ENCODE measurements around the gene FBXO11.

The FBXO11 gene

GRCh38 chr2:47771211-47771610 lies 135.1 kb downstream of the FBXO11 start (continued):
- no peak for TF ChIP-seq ZNF692 (tag by site-specific recombination; IDR thresholded peaks at IDR 0.05)

DNA sequence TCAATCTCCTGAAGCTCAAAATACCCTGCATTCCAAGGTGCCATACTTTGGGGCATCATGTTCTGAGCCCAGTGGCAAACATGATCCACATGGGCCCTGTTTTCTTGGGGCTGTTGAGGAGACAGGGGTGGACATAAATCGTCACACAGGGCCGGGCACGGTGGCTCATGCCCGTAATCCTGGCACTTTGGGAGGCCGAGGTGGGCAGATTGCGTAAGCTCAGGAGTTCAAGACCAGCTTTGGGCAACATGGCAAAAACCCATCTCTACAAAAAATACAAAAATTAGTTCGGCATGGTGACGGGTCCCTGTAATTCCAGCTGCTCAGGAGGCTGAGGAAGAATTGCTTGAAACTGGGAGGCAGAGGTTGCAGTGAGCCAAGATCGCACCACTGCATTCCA lies 137.0 kb downstream of the FBXO11 start:
- H3K4me3 ChIP-seq (ENCODE audit: low read depth, low read length), result no peak overlapping the region
- H3K9me3 ChIP-seq (ENCODE audit: control insufficient read depth, insufficient read depth, low read depth, low read length), result no peaks in the 10 kb centered on the region
- H3K27ac ChIP-seq (ENCODE audit: extremely low read depth, low read depth, low read length), result no peak overlapping the region
- H3K4me1 ChIP-seq (ENCODE audit: control insufficient read depth, insufficient read depth, low read length), result no peaks in the 10 kb centered on the region; the same call in 1 of the 2 replicates
- no peak for TF ChIP-seq ZNF707 (tag by site-specific recombination; IDR thresholded peaks at IDR 0.05)
- TF ChIP-seq ZNF169 (tag by site-specific recombination; IDR thresholded peaks at IDR 0.05), result no peak
- TF ChIP-seq ZNF654 (tag by site-specific recombination; IDR thresholded peaks at IDR 0.05; ENCODE audit: low read depth), result no peak
- TF ChIP-seq ZNF610 (tag by site-specific recombination; IDR thresholded peaks at IDR 0.05; ENCODE audit: borderline replicate concordance), result no peak
- no peak for TF ChIP-seq WT1 (tag by site-specific recombination; IDR thresholded peaks at IDR 0.05)
- no peak for TF ChIP-seq ZNF311 (tag by site-specific recombination; IDR thresholded peaks at IDR 0.05; ENCODE audit: borderline replicate concordance)
- TF ChIP-seq BCL11A (tag by site-specific recombination; IDR thresholded peaks at IDR 0.05; ENCODE audit: low read depth), result no peak
- no peak for TF ChIP-seq OSR2 (tag by site-specific recombination; IDR thresholded peaks at IDR 0.05)
- no peak for TF ChIP-seq ZNF449 (tag by site-specific recombination; IDR thresholded peaks at IDR 0.05)
- TF ChIP-seq ZNF354C (tag by site-specific recombination; IDR thresholded peaks at IDR 0.05; ENCODE audit: borderline replicate concordance, low read depth), result no peak
- TF ChIP-seq, protein P1, sequence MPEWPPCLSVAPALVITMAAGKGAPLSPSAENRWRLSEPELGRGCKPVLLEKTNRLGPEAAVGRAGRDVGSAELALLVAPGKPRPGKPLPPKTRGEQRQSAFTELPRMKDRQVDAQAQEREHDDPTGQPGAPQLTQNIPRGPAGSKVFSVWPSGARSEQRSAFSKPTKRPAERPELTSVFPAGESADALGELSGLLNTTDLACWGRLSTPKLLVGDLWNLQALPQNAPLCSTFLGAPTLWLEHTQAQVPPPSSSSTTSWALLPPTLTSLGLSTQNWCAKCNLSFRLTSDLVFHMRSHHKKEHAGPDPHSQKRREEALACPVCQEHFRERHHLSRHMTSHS (tag by site-specific recombination; IDR thresholded peaks at IDR 0.05), result no peak
- TF ChIP-seq, protein P2, sequence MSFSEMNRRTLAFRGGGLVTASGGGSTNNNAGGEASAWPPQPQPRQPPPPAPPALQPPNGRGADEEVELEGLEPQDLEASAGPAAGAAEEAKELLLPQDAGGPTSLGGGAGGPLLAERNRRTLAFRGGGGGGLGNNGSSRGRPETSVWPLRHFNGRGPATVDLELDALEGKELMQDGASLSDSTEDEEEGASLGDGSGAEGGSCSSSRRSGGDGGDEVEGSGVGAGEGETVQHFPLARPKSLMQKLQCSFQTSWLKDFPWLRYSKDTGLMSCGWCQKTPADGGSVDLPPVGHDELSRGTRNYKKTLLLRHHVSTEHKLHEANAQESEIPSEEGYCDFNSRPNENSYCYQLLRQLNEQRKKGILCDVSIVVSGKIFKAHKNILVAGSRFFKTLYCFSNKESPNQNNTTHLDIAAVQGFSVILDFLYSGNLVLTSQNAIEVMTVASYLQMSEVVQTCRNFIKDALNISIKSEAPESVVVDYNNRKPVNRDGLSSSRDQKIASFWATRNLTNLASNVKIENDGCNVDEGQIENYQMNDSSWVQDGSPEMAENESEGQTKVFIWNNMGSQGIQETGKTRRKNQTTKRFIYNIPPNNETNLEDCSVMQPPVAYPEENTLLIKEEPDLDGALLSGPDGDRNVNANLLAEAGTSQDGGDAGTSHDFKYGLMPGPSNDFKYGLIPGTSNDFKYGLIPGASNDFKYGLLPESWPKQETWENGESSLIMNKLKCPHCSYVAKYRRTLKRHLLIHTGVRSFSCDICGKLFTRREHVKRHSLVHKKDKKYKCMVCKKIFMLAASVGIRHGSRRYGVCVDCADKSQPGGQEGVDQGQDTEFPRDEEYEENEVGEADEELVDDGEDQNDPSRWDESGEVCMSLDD (tag by site-specific recombination; IDR thresholded peaks at IDR 0.05), result no peak
- TF ChIP-seq, protein P3, sequence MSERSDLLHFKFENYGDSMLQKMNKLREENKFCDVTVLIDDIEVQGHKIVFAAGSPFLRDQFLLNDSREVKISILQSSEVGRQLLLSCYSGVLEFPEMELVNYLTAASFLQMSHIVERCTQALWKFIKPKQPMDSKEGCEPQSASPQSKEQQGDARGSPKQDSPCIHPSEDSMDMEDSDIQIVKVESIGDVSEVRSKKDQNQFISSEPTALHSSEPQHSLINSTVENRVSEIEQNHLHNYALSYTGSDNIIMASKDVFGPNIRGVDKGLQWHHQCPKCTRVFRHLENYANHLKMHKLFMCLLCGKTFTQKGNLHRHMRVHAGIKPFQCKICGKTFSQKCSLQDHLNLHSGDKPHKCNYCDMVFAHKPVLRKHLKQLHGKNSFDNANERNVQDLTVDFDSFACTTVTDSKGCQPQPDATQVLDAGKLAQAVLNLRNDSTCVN (tag by site-specific recombination; optimal IDR thresholded peaks at IDR 0.05), result no peak
- TF ChIP-seq ZBTB44 (tag by site-specific recombination; IDR thresholded peaks at IDR 0.05), result no peak
- TF ChIP-seq ZSCAN4 (tag by site-specific recombination; IDR thresholded peaks at IDR 0.05), result no peak
- H3K36me3 ChIP-seq (ENCODE audit: control insufficient read depth in 2 of 2, insufficient read depth in 1 of 2, low read length in 2 of 2), result no peaks in the 10 kb centered on the region
- POLR2A ChIA-PET, result no interaction called here
- CTCF ChIA-PET, result interaction anchor here (0.6 to 2.6 kb wide), 6 partner anchors 97 to 530 kb away, joined by 3 to 27 read pairs (median 4); no protein-coding TSS in a partner anchor
